Testis (tissue), 5 donors: ENCODE results near the gene ST3GAL2. TPM values are rescaled to one million over a fixed set of nuclear protein-coding genes. Genes with fewer than 3 reads are reported as not detected.

ENCODE experiments used
- DNase-seq: peaks from one replicate; pipeline ENCODE4 v3.0.0-alpha.2; 2019
- H3K27ac ChIP-seq, 2 donors: fragments of 200-600 bp; sonication (generic); one replicate each; pipeline ENCODE4 v1.5.1; 2019
- H3K27me3 ChIP-seq: fragments of 200-600 bp; sonication (generic); one replicate; pipeline ENCODE4 v1.5.1; 2019
- H3K36me3 ChIP-seq: fragments of 200-600 bp; sonication (generic); one replicate; pipeline ENCODE4 v1.5.1; 2017; ENCODE audit warnings: low read depth; ENCODE audit errors: missing control alignments
- H3K4me1 ChIP-seq: fragments of 200-600 bp; sonication (generic); one replicate; pipeline ENCODE4 v1.5.1; 2019
- H3K4me3 ChIP-seq, 2 donors: fragments of 200-600 bp; sonication (generic); one replicate each; pipeline ENCODE4 v1.5.1; 2017 to 2019
- H3K9me3 ChIP-seq: fragments of 200-600 bp; sonication (generic); one replicate; pipeline ENCODE4 v1.5.1; 2017
- CTCF ChIP-seq, 3 experiments: fragments of 450-650 bp in 2 of 3; fragments of 200-600 bp in 1 of 3; sonication (generic) in 1 of 3; IDR thresholded peaks; one replicate each; pipeline ENCODE4 v1.5.1; 2016 to 2019; ENCODE audit warnings: antibody characterized with exemption in 3 of 3, mild to moderate bottlenecking in 2 of 3, moderate library complexity in 1 of 3
- POLR2A ChIP-seq: fragments of 450-650 bp; IDR thresholded peaks from one replicate; pipeline ENCODE4 v1.6.1; 2017; ENCODE audit warnings: antibody characterized with exemption, mild to moderate bottlenecking, moderate library complexity
- WGBS, 2 donors: methylation state at CpG; one replicate each; pipeline ENCODE4 v1.1.5; 2018; 5-methylcytosine and 5-hydroxymethylcytosine counted together
- intact Hi-C: fragments of 100-400 bp; cut with DNase I; formaldehyde crosslinking; loops from one replicate; pipeline ENCODE4 v1.15.1; 2023; ENCODE audit warnings: low total_unique reads
- long read RNA-seq, 2 donors: transcript quantifications; one replicate each; lab custom pipeline, GENCODE V29; 2026
- polyA plus RNA-seq: library from polyadenylated mRNA; stranded (reverse); fragments of 350-450 nt; fragmentation: Illumina TruSeq; extraction: RNeasy Lipid Tissue Mini Kit (QIAGEN cat#74804); gene quantifications from one replicate; pipeline ENCODE4 v1.2.3, GENCODE V29; 2014; ENCODE audit warnings: low read depth, low replicate concordance; ENCODE audit not compliant: insufficient read depth
- total RNA-seq, 2 donors: library from RNA; depleted of rRNA; stranded (reverse); fragments of >200 nt; gene quantifications; one replicate each; pipeline ENCODE4 v1.2.3, GENCODE V29; 2016

Gene ST3GAL2, protein sequence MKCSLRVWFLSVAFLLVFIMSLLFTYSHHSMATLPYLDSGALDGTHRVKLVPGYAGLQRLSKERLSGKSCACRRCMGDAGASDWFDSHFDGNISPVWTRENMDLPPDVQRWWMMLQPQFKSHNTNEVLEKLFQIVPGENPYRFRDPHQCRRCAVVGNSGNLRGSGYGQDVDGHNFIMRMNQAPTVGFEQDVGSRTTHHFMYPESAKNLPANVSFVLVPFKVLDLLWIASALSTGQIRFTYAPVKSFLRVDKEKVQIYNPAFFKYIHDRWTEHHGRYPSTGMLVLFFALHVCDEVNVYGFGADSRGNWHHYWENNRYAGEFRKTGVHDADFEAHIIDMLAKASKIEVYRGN
- total RNA-seq, result 10 to 100 TPM; 32.5 to 46.2 TPM
- polyA plus RNA-seq, result 20.2 TPM
- long read RNA-seq, donor 1, full-length matches to known transcripts, result 6 of 12 reads
- long read RNA-seq, donor 1, partial matches to known transcripts, result 6 of 12 reads
- long read RNA-seq, donor 1, other reads (novel, unspliced or antisense), result 0 of 12 reads
- long read RNA-seq, donor 2, full-length matches to known transcripts, result 9 of 9 reads
- long read RNA-seq, donor 2, partial matches to known transcripts, result 0 of 9 reads
- long read RNA-seq, donor 2, other reads (novel, unspliced or antisense), result 0 of 9 reads

DNA sequence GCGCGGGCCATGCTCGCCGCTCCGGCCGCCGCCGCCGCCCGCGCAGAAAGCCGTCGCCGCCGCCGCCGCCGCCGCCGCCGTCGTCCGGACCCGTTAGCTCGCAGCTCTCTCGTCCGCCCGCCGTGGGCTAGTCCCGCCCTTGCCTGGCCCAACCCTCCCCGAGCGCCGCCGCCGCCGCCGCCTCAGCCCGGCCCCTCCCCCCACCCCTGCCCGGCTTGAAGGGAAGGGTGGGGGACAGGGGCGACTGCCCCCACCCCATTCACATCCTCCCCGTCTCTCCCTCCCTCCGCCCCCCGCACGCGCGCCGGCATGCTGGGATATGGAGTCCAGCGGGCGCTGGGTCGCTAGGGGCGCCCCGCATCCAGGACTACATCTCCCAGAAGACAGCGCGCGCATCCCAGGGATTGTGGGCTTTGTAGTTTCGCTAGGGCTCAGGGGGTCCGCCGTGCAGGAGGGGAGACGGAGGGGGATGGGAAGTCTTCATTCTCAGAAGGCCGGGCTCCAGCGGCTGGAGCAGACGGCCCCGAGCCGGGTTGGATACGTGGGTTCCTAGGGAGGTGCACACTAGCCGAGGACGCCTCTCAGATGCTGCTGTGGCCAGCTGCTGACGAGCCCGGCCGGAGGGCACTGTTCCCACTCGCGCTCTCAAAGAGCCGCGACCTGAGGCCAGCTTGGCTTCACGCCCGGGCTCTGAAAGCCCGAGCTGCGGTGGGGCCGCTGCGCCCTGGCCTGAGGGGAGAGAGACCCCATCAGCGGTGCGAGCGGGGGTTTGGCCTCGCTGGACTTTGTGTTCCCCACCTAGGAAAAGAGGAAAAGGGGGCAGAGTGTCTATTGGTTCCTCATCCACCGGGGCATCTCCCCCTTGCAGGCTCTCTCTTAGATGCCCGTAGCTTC lies at the start of gene ST3GAL2:
TSS of gene ST3GAL2 (minus strand) at position 132 of the 894 bp plus-strand sequence. CDS start 40,570 bp downstream, outside the sequence.
- peak within 1 kb of the TSS; percentile 72 to 80 for H3K4me3 ChIP-seq
- no peaks in the 10 kb centered on the region for H3K36me3 ChIP-seq
- H3K27me3 ChIP-seq, result no peaks in the 10 kb centered on the region
- 1 to 3% methylated on average over 10 to 62 of the region's 86 CpGs for WGBS, 2 donors
- peak within 1 kb of the TSS; percentile 66 to 74 for H3K27ac ChIP-seq
- no peak for TF ChIP-seq POLR2A
- peak in 1 of 3 experiments; percentile 36 for TF ChIP-seq CTCF (IDR thresholded peaks at IDR 0.05)
- H3K9me3 ChIP-seq, result no peaks in the 10 kb centered on the region
- peak; percentile 96 for DNase-seq
- intact Hi-C loops, result no loop called here
- H3K4me1 ChIP-seq, result peaks cover 29% of the 10 kb centered on the region

- DNase-seq, result no peak
- Histone ChIP-seq H3K27me3 (no peaks in the 10 kb centered on the region), H3K9me3 (no peaks in the 10 kb centered on the region), H3K27ac (no peak overlapping the region), H3K4me3 (no peak overlapping the region), H3K4me1 (no peaks in the 10 kb centered on the region), H3K36me3 (no peaks in the 10 kb centered on the region)
- TF ChIP-seq CTCF (IDR thresholded peaks at IDR 0.05) (no peak), POLR2A (no peak)
- intact Hi-C loops, result no loop called here
- WGBS, 2 donors, result 93% methylated on average over 2 of the region's 2 CpGs
Observed at GRCh38 chr16:70484867-70485266, 46.0 kb upstream of the ST3GAL2 start.

DNA sequence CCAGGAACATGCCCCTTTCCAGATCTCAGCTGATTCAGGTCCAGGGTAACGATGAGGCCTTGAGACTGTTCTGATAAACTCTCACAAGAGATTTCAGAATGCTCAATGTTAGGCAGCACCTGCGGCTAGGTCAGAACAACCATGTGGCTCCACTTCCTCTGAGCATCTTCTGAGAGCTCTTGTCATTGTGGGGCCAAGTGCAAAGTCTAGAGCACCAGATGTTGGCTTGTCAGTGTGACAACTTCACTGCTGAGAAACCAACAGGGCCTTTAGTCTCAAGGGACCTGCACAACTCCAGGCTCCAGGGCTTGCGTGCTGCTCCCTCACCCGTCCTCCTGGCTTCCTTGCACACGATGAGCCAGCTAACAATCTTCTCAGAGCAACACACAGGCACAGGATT lies 44.5 kb upstream of the ST3GAL2 start:
- no peaks in the 10 kb centered on the region for H3K9me3 ChIP-seq
- H3K4me3 ChIP-seq, result no peak overlapping the region
- no peak for TF ChIP-seq CTCF (IDR thresholded peaks at IDR 0.05)
- 85 to 88% methylated on average over 2 to 5 of the region's 5 CpGs for WGBS, 2 donors
- no peak for DNase-seq
- no peak overlapping the region for H3K27ac ChIP-seq
- H3K36me3 ChIP-seq, result no peaks in the 10 kb centered on the region
- no peaks in the 10 kb centered on the region for H3K4me1 ChIP-seq
- intact Hi-C loops, result no loop called here
- no peaks in the 10 kb centered on the region for H3K27me3 ChIP-seq

- no peak for DNase-seq
- Histone ChIP-seq H3K4me1 (no peaks in the 10 kb centered on the region), H3K27me3 (no peaks in the 10 kb centered on the region), H3K27ac (no peak overlapping the region), H3K36me3 (no peaks in the 10 kb centered on the region), H3K4me3 (no peak overlapping the region), H3K9me3 (no peaks in the 10 kb centered on the region)
- intact Hi-C loops, result no loop called here
- TF ChIP-seq POLR2A, result no peak
- TF ChIP-seq CTCF (IDR thresholded peaks at IDR 0.05), result no peak
- 80 to 88% methylated on average over 5 of the region's 5 CpGs for WGBS, 2 donors
Observed at GRCh38 chr16:70482624-70483023, 43.7 kb upstream of the ST3GAL2 start.
